Endodermal cell (in vitro differentiated cells): ENCODE measurements around the gene ATP5PB. TPM values are rescaled to one million over a fixed set of nuclear protein-coding genes. Genes with fewer than 3 reads are reported as not detected.

ENCODE experiments used
- DNase-seq: peaks from one replicate; pipeline ENCODE4 v3.0.0-alpha.2; 2017
- H3K27ac ChIP-seq: 2 replicates; pipeline ENCODE4 v1.5.1; 2013; ENCODE audit warnings: mild to moderate bottlenecking, low read depth, low read length, moderate library complexity
- H3K27me3 ChIP-seq: 2 replicates; pipeline ENCODE4 v1.6.1; 2013; ENCODE audit warnings: mild to moderate bottlenecking, low read length, moderate library complexity; ENCODE audit not compliant: insufficient read depth, control insufficient read depth, poor library complexity, severe bottlenecking
- H3K36me3 ChIP-seq: 2 replicates; pipeline ENCODE4 v1.7.0; 2013; ENCODE audit warnings: mild to moderate bottlenecking, low read length, moderate library complexity; ENCODE audit not compliant: control insufficient read depth, insufficient read depth
- H3K4me1 ChIP-seq: one replicate; pipeline ENCODE4 v1.7.0; 2013; ENCODE audit warnings: low read length; ENCODE audit not compliant: control insufficient read depth, insufficient read depth
- H3K4me3 ChIP-seq: 2 replicates; pipeline ENCODE4 v1.5.1; 2013; ENCODE audit warnings: mild to moderate bottlenecking, low read length, moderate library complexity
- H3K9ac ChIP-seq: 2 replicates; pipeline ENCODE4 v1.6.1; 2013; ENCODE audit warnings: mild to moderate bottlenecking, low read length, moderate library complexity; ENCODE audit not compliant: poor library complexity, severe bottlenecking; ENCODE audit errors: extremely low read depth
- H3K9me3 ChIP-seq: 2 replicates; pipeline ENCODE4 v1.6.1; 2013; ENCODE audit warnings: mild to moderate bottlenecking, low read length, moderate library complexity; ENCODE audit not compliant: control insufficient read depth
- H3K27ac Mint-ChIP-seq: 2 replicates; pipeline ENCODE4 v1.8.0; 2020; ENCODE audit warnings: mixed read lengths
- H3K27me3 Mint-ChIP-seq: 2 replicates; pipeline ENCODE4 v1.8.0; 2021; ENCODE audit warnings: mild to moderate bottlenecking, mixed read lengths; ENCODE audit not compliant: insufficient read depth
- H3K36me3 Mint-ChIP-seq: 2 replicates; pipeline ENCODE4 v1.8.0; 2020; ENCODE audit warnings: low read depth, mixed read lengths
- H3K4me1 Mint-ChIP-seq: 2 replicates; pipeline ENCODE4 v1.8.0; 2020; ENCODE audit warnings: mixed read lengths
- H3K4me3 Mint-ChIP-seq: 2 replicates; pipeline ENCODE4 v1.8.0; 2020; ENCODE audit warnings: mild to moderate bottlenecking, moderate library complexity, mixed read lengths
- H3K9me3 Mint-ChIP-seq: 2 replicates; pipeline ENCODE4 v1.8.0; 2020; ENCODE audit warnings: mild to moderate bottlenecking, mixed read lengths
- CTCF ChIP-seq: fragments of 200-600 bp; sonication (generic); conservative IDR thresholded peaks from 2 replicates; pipeline ENCODE4 v1.5.0; 2021; ENCODE audit warnings: antibody characterized with exemption, mild to moderate bottlenecking
- WGBS, 2 experiments: methylation state at CpG; one replicate each; pipeline versions ENCODE4 v1.1.5 to v1.1.7; 2013; ENCODE audit warnings: missing lambda C conversion rate in 2 of 2, mixed read lengths in 1 of 2; ENCODE audit not compliant: insufficient coverage in 1 of 2, insufficient read length in 1 of 2; 5-methylcytosine and 5-hydroxymethylcytosine counted together
- total RNA-seq, 2 donors: library from RNA; stranded (reverse); fragmentation: NEBNext Ultra II Directional in 1 of 2; extraction: Animal tissue kit (Norgen Biotek cat#: 25700) in 1 of 2; gene quantifications; 2 replicates in 1 of 2; 3 replicates in 1 of 2; pipeline ENCODE4 v1.2.1, GENCODE V29; 2021

The ATP5PB gene
- total RNA-seq, 2 donors from 2014 or later = 165 to 181 TPM

- no peak for DNase-seq
- Histone ChIP-seq H3K36me3 (peaks cover 91% of the 10 kb centered on the region), H3K4me1 (peaks cover 2% of the 10 kb centered on the region), H3K27ac (no peak overlapping the region), H3K9me3 (no peaks in the 10 kb centered on the region), H3K4me3 (no peak overlapping the region), H3K27me3 (no peaks in the 10 kb centered on the region), H3K9ac (no peak overlapping the region)
- 93 to 98% methylated on average over 2 to 4 of the region's 4 CpGs for WGBS, 2 experiments
- TF ChIP-seq CTCF = no peak
- H3K36me3 Mint-ChIP-seq = peaks cover 71% of the 10 kb centered on the region
- H3K27me3 Mint-ChIP-seq = no peaks in the 10 kb centered on the region
- no peaks in the 10 kb centered on the region for H3K9me3 Mint-ChIP-seq
- H3K27ac Mint-ChIP-seq = no peak overlapping the region
- H3K4me1 Mint-ChIP-seq = peaks cover 24% of the 10 kb centered on the region
- H3K4me3 Mint-ChIP-seq = no peak overlapping the region
Observed at GRCh38 chr1:111442457-111442856, 6.8 kb upstream of the ATP5PB start.

GRCh38 chr1:111444031-111444430 lies 5.2 kb upstream of the ATP5PB start:
- Mint-ChIP-seq H3K36me3 (peaks cover 62% of the 10 kb centered on the region), H3K9me3 (no peaks in the 10 kb centered on the region), H3K4me3 (no peak overlapping the region), H3K27me3 (no peaks in the 10 kb centered on the region), H3K4me1 (peaks cover 34% of the 10 kb centered on the region), H3K27ac (no peak overlapping the region)
- no peak for TF ChIP-seq CTCF
- no peak overlapping the region for H3K27ac ChIP-seq
- no peak overlapping the region for H3K4me3 ChIP-seq
- H3K4me1 ChIP-seq = peaks cover 2% of the 10 kb centered on the region
- no peak for DNase-seq
- 92 to 93% methylated on average over 3 of the region's 3 CpGs for WGBS, 2 experiments
- no peak overlapping the region for H3K9ac ChIP-seq
- H3K9me3 ChIP-seq = no peaks in the 10 kb centered on the region
- peaks cover 75% of the 10 kb centered on the region for H3K36me3 ChIP-seq
- no peaks in the 10 kb centered on the region for H3K27me3 ChIP-seq

- peaks cover 48% of the 10 kb centered on the region for H3K36me3 Mint-ChIP-seq
- H3K4me3 ChIP-seq = peak overlapping the region; percentile 99
- no peak for TF ChIP-seq CTCF
Observed at GRCh38 chr1:111446546-111446945, 2.7 kb upstream of the ATP5PB start.

More at GRCh38 chr1:111446546-111446945, 2.7 kb upstream of the ATP5PB start:
- no peaks in the 10 kb centered on the region for H3K27me3 ChIP-seq
- peaks cover 2% of the 10 kb centered on the region for H3K4me1 ChIP-seq
- H3K27me3 Mint-ChIP-seq = no peaks in the 10 kb centered on the region
- no peak overlapping the region for H3K27ac ChIP-seq
- no peak for DNase-seq
- H3K4me3 Mint-ChIP-seq = peak overlapping the region; percentile 99
- peak overlapping the region; percentile 79 for H3K27ac Mint-ChIP-seq
- 83 to 91% methylated on average over 3 to 4 of the region's 4 CpGs for WGBS, 2 experiments
- H3K9me3 ChIP-seq = no peaks in the 10 kb centered on the region
- peaks cover 59% of the 10 kb centered on the region for H3K36me3 ChIP-seq
- H3K9me3 Mint-ChIP-seq = no peaks in the 10 kb centered on the region
- no peak overlapping the region for H3K9ac ChIP-seq
- peaks cover 35% of the 10 kb centered on the region for H3K4me1 Mint-ChIP-seq
